Common myeloid progenitor, CD34-positive (primary cell): ENCODE data around the gene CAMK4.

Source experiments
- CTCF ChIA-PET: fragments of 350-600 bp; sonication (Branson Sonifier 250); formaldehyde crosslinking; loops from one replicate; lab custom pipeline; 2021; ENCODE audit warnings: antibody characterized with exemption; lab: Charles Lee
- POLR2A ChIA-PET: fragments of 350-600 bp; sonication (Branson Sonifier 250); formaldehyde crosslinking; loops from one replicate; lab custom pipeline; 2021; ENCODE audit warnings: antibody characterized with exemption; lab: Charles Lee
- DNase-seq, 3 donors: peaks; one replicate each; pipeline versions ENCODE4 v3.0.0 to v3.0.0-alpha.2; 2013
- H3K27ac ChIP-seq, 2 experiments: 1 replicate in 1 of 2; 2 replicates in 1 of 2; pipeline ENCODE4 v1.7.0; 2013; ENCODE audit warnings: inconsistent platforms in 2 of 2, low read length in 2 of 2, mild to moderate bottlenecking in 2 of 2, low read depth in 1 of 2, moderate library complexity in 1 of 2; ENCODE audit not compliant: severe bottlenecking in 2 of 2, insufficient read depth in 1 of 2, poor library complexity in 1 of 2
- H3K27me3 ChIP-seq, 5 experiments: replicated peaks in 2 of 5; 1 replicate in 3 of 5; 2 replicates in 2 of 5; pipeline versions ENCODE4 v1.6.1 to v1.7.0; 2013; ENCODE audit warnings: low read length in 4 of 5, mild to moderate bottlenecking in 2 of 5, moderate library complexity in 2 of 5, inconsistent platforms in 1 of 5; ENCODE audit not compliant: insufficient read depth in 5 of 5, control insufficient read depth in 4 of 5
- H3K36me3 ChIP-seq, 4 experiments: 1 replicate in 2 of 4; 2 replicates in 2 of 4; pipeline versions ENCODE4 v1.6.1 to v1.7.0; 2013; ENCODE audit warnings: low read length in 3 of 4, control low read depth in 1 of 4, mild to moderate bottlenecking in 1 of 4; ENCODE audit not compliant: control insufficient read depth in 4 of 4, insufficient read depth in 4 of 4
- H3K4me1 ChIP-seq, 4 experiments: 1 replicate in 3 of 4; 2 replicates in 1 of 4; pipeline versions ENCODE4 v1.6.1 to v1.7.1; 2013; ENCODE audit warnings: low read length in 3 of 4, mild to moderate bottlenecking in 3 of 4, control low read depth in 1 of 4, inconsistent platforms in 1 of 4, moderate library complexity in 1 of 4; ENCODE audit not compliant: control insufficient read depth in 4 of 4, insufficient read depth in 4 of 4; ENCODE audit errors: control extremely low read depth in 1 of 4
- H3K4me3 ChIP-seq, 7 experiments: 1 replicate in 4 of 7; 2 replicates in 3 of 7; pipeline versions ENCODE4 v1.5.1 to v1.7.0; 2013; ENCODE audit warnings: mild to moderate bottlenecking in 7 of 7, low read length in 6 of 7, moderate library complexity in 6 of 7, inconsistent platforms in 2 of 7, low read depth in 2 of 7, control low read depth in 1 of 7; ENCODE audit not compliant: insufficient read depth in 4 of 7, control insufficient read depth in 1 of 7; ENCODE audit errors: extremely low read depth in 1 of 7
- H3K9me3 ChIP-seq, 5 experiments: 1 replicate in 4 of 5; 2 replicates in 1 of 5; pipeline versions ENCODE4 v1.6.1 to v1.7.1; 2013; ENCODE audit warnings: low read length in 4 of 5, mild to moderate bottlenecking in 2 of 5, inconsistent platforms in 1 of 5, low read depth in 1 of 5, moderate library complexity in 1 of 5; ENCODE audit not compliant: control insufficient read depth in 4 of 5, insufficient read depth in 2 of 5; ENCODE audit errors: control extremely low read depth in 1 of 5
- WGBS: methylation state at CpG from one replicate; pipeline ENCODE4 v1.1.5; 2013; ENCODE audit not compliant: insufficient coverage; 5-methylcytosine and 5-hydroxymethylcytosine counted together

Gene CAMK4

GRCh38 chr5:111282798-111283197, 58.6 kb downstream of the CAMK4 start:
- no peak overlapping the region for H3K4me3 ChIP-seq
- no peaks in the 10 kb centered on the region for H3K4me1 ChIP-seq
- DNase-seq: no peak
- no peaks in the 10 kb centered on the region for H3K9me3 ChIP-seq
- no CpG with 5 or more reads among the region's 3 CpGs for WGBS
- no peaks in the 10 kb centered on the region for H3K36me3 ChIP-seq
- POLR2A ChIA-PET: no interaction called here
- H3K27ac ChIP-seq: no peak overlapping the region
- CTCF ChIA-PET: interaction anchor here (1.1 kb wide), 1 partner anchor 121 kb away, joined by 3 read pairs; no protein-coding TSS in a partner anchor
- H3K27me3 ChIP-seq: peaks cover 0 to 5% (median 0%) of the 10 kb centered on the region in 5 experiments

GRCh38 chr5:111284825-111285224, 60.6 kb downstream of the CAMK4 start:
- H3K36me3 ChIP-seq: no peaks in the 10 kb centered on the region
- no peak overlapping the region for H3K4me3 ChIP-seq
- no CpG with 5 or more reads among the region's 2 CpGs for WGBS
- H3K9me3 ChIP-seq: peaks cover 0 to under 1% (median 0%) of the 10 kb centered on the region in 5 experiments
- H3K27ac ChIP-seq: no peak overlapping the region
- no peaks in the 10 kb centered on the region for H3K4me1 ChIP-seq
- POLR2A ChIA-PET: no interaction called here
- CTCF ChIA-PET: no interaction called here
- H3K27me3 ChIP-seq: peaks cover 0 to 5% (median 0%) of the 10 kb centered on the region in 5 experiments
- DNase-seq: no peak

- Histone ChIP-seq H3K4me3 (no peak overlapping the region), H3K4me1 (no peaks in the 10 kb centered on the region), H3K9me3 (peaks cover 0 to 2% (median 0%) of the 10 kb centered on the region in 5 experiments), H3K36me3 (no peaks in the 10 kb centered on the region), H3K27me3 (no peaks in the 10 kb centered on the region), H3K27ac (no peak overlapping the region)
- no peak for DNase-seq
- ChIA-PET CTCF (no interaction called here), POLR2A (no interaction called here)
Observed at GRCh38 chr5:111294551-111294950, 70.4 kb downstream of the CAMK4 start.

- no peaks in the 10 kb centered on the region for H3K4me1 ChIP-seq
- WGBS: 100% methylated on average over 2 of the region's 3 CpGs
- POLR2A ChIA-PET: no interaction called here
- H3K4me3 ChIP-seq: no peak overlapping the region
- H3K9me3 ChIP-seq: no peaks in the 10 kb centered on the region
- CTCF ChIA-PET: no interaction called here
- DNase-seq: no peak
- H3K27me3 ChIP-seq: no peaks in the 10 kb centered on the region
- no peaks in the 10 kb centered on the region for H3K36me3 ChIP-seq
- no peak overlapping the region for H3K27ac ChIP-seq
Observed at GRCh38 chr5:111295649-111296048, 71.5 kb downstream of the CAMK4 start.

- ChIA-PET POLR2A (no interaction called here), CTCF (no interaction called here)
- 100% methylated on average over 1 of the region's 3 CpGs for WGBS
- Histone ChIP-seq H3K27ac (no peak overlapping the region), H3K4me3 (no peak overlapping the region), H3K36me3 (no peaks in the 10 kb centered on the region), H3K9me3 (no peaks in the 10 kb centered on the region), H3K4me1 (no peaks in the 10 kb centered on the region), H3K27me3 (no peaks in the 10 kb centered on the region)
- DNase-seq: no peak
Observed at GRCh38 chr5:111296570-111296969, 72.4 kb downstream of the CAMK4 start.

- WGBS: 87% methylated on average over 3 of the region's 7 CpGs
- DNase-seq: no peak
- POLR2A ChIA-PET: no interaction called here
- no peaks in the 10 kb centered on the region for H3K36me3 ChIP-seq
- no peaks in the 10 kb centered on the region for H3K9me3 ChIP-seq
- no peak overlapping the region for H3K4me3 ChIP-seq
- H3K4me1 ChIP-seq: no peaks in the 10 kb centered on the region
- no peak overlapping the region for H3K27ac ChIP-seq
- no peaks in the 10 kb centered on the region for H3K27me3 ChIP-seq
- CTCF ChIA-PET: no interaction called here
Observed at GRCh38 chr5:111299067-111299481, 74.9 kb downstream of the CAMK4 start.

GRCh38 chr5:111299831-111300432, 75.7 kb downstream of the CAMK4 start:
- DNase-seq: no peak
- no peak overlapping the region for H3K4me3 ChIP-seq
- ChIA-PET CTCF (interaction anchor here (1.3 kb wide), 1 partner anchor 20 kb away, joined by 3 read pairs; no protein-coding TSS in a partner anchor), POLR2A (no interaction called here)
- H3K27me3 ChIP-seq: no peaks in the 10 kb centered on the region
- WGBS: no CpG with 5 or more reads among the region's 3 CpGs
- no peaks in the 10 kb centered on the region for H3K36me3 ChIP-seq
- no peaks in the 10 kb centered on the region for H3K9me3 ChIP-seq
- no peak overlapping the region for H3K27ac ChIP-seq
- H3K4me1 ChIP-seq: no peaks in the 10 kb centered on the region
